ENCODE results near the gene MAP4K3. TPM values are rescaled to one million over a fixed set of nuclear protein-coding genes. Genes with fewer than 3 reads are reported as not detected.
A peak's percentile ranks its signal among the peaks of the same experiment; 100 is the strongest.

The MAP4K3 gene
- total RNA-seq, 1 experiment from 2014 or later: 73.1 TPM

DNA sequence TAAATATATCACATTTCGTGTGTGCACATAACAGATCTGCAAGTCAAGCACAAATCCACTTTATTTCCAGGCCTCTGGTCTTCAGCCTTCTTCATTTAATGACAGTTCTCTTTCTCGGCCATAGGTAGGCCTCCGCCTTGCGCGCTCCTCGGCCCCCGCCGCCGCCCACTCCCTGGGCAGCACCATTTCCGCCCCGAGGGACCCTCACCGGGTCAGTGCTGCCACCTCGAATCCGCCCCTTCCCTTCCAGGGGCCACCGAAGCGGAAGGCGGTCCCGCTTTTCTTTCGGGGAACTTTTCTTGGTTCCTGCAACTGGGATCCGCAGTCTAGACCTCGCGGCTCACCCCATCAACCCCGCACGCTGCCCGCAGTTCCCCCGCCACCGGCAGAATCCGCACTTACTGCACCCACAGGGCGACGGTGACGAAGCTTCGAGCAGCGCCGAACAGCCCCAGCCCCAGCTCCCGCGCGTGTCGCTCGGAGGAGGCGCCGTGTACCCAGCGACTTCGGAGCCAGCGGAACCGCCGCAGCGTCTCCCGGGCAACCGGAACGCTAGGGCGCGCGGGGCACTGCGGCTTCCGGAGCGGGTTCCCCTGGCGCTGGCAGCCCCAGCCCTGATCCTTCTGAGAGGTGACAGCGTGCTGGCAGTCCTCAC is 193.5 kb downstream of the MAP4K3 start, which contains the start of gene CDKL4:
Gene CDKL4, minus strand, starts transcription at position 502 of the 655 bp plus-strand sequence.
- no peak for DNase-seq (ENCODE audit: low read depth, low spot score)
- in situ Hi-C loops (cut with HindIII; ENCODE audit: low pct_unique_long_range_greater_than_20kb, low sequenced_read_pairs): no loop called here

DNA sequence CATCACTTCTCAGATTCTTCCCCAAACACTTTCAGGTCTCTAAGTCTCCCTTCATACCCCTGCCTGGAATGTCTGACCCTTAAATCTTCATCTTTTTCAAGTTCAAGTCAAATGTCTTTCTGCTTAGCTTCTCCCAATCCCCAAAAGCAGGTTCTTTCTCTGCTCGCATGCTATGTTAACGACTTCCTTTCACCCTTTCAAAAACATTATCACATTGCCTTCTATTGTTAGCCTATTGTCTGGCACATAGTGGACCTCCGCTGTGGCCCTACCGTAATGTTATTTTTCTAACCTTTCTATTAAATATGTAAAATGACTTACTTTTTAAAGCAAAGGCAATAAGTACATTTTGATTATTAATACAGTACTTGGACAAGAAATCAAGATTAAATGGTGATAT is 195.5 kb downstream of the MAP4K3 start:
- DNase-seq (ENCODE audit: low read depth, low spot score): no peak
- in situ Hi-C loops (cut with HindIII; ENCODE audit: low pct_unique_long_range_greater_than_20kb, low sequenced_read_pairs): no loop called here

GRCh38 chr2:39240758-39241157 is 196.3 kb downstream of the MAP4K3 start:
- in situ Hi-C loops (cut with HindIII; ENCODE audit: low pct_unique_long_range_greater_than_20kb, low sequenced_read_pairs): no loop called here
- DNase-seq (ENCODE audit: low read depth, low spot score): no peak

DNA sequence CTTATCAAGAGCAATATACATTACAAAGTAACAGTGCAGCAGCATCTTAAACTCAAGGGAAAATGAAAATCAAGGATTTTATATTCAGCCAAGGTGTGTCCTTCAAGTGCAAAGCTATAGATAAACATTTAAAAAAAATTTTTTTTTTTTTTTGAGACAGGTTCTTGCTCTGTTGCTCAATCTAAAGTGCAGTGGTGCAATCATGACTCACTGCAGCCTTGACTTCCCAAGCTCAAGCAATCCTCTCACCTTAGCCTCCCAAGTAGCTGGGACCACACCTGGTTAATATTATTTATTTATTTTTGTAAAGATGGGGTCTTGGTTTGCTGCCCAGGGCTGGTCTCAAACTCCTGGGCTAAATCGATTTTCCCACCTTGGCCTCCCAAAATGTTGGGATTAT is 202.3 kb downstream of the MAP4K3 start:
- in situ Hi-C loops (cut with HindIII; ENCODE audit: low pct_unique_long_range_greater_than_20kb, low sequenced_read_pairs): no loop called here
- no peak for DNase-seq (ENCODE audit: low read depth, low spot score)

DNA sequence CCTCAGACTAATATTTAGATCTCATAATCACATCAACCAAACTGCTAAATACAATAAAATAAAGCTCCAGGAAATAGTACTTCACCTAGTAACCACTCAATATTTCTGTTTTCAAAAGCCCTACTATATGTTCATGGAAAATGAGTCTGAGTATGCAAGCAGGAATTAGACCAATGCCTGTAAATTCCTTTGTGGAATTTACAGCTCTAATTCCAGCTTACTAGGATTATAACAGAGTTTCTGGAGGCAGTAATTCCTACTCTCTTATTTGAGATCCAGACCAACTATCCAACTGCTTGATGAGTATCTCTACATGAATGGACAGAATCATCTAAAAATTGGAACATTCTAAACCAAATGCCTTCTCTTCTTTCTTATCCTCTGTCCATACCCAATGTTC is 204.9 kb downstream of the MAP4K3 start:
- in situ Hi-C loops (cut with HindIII; ENCODE audit: low pct_unique_long_range_greater_than_20kb, low sequenced_read_pairs): no loop called here
- no peak for DNase-seq (ENCODE audit: low read depth, low spot score)

- no peak for DNase-seq (ENCODE audit: low read depth, low spot score)
- in situ Hi-C loops (cut with HindIII; ENCODE audit: low pct_unique_long_range_greater_than_20kb, low sequenced_read_pairs): no loop called here
These were observed 208.5 kb downstream of the MAP4K3 start for GRCh38 chr2:39228413-39229209.

- in situ Hi-C loops (cut with HindIII; ENCODE audit: low pct_unique_long_range_greater_than_20kb, low sequenced_read_pairs): no loop called here
These were observed 209.3 kb downstream of the MAP4K3 start for GRCh38 chr2:39227628-39228412.

DNA sequence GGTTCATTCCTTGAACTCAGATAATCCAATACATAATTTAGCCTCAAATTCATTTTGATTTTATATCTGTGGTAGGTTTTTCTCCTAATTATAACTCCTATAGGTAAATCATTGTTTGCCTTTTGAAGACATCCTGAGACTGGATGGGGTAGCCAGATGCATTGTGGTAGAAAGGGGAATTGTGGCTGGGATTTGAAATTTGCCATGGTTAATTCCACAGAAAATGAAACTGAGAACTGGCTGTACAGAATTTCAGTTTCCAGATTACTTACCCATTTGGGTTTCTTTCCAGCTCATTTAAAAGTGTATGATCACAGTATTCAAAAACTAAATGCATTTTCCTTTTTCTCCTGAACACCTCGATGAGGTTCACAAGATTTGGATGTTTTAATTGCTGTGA is 211.5 kb downstream of the MAP4K3 start:
- in situ Hi-C loops (cut with HindIII; ENCODE audit: low pct_unique_long_range_greater_than_20kb, low sequenced_read_pairs): no loop called here
- no peak for DNase-seq (ENCODE audit: low read depth, low spot score)

More at GRCh38 chr2:39227628-39228412, 209.3 kb downstream of the MAP4K3 start:
- DNase-seq (ENCODE audit: low read depth, low spot score): peak; percentile 84

DNA sequence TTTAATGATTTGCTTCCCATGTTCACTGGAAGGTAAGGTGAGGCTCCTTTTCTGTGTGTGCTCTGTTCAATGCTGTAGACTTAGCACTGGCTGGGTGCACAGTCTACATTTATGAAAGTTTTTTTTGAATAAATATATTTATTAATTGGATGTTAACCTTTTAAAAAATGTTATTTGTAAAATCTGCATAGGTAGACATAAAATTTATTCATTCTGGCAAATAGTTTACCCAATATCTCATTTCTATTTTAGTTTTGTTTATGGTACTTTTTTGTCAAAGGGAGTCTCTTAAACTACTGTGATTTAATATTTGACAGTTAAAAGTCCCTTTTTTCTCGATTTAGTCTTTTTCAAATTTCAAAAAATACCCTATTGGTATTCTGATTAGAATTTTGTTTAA is 213.2 kb downstream of the MAP4K3 start:
- in situ Hi-C loops (cut with HindIII; ENCODE audit: low pct_unique_long_range_greater_than_20kb, low sequenced_read_pairs): loop anchor here (25.0 kb wide), 1 partner anchor 162 kb away; no protein-coding TSS in a partner anchor
- DNase-seq (ENCODE audit: low read depth, low spot score): no peak

GRCh38 chr2:39221459-39221858 is 215.6 kb downstream of the MAP4K3 start:
- in situ Hi-C loops (cut with HindIII; ENCODE audit: low pct_unique_long_range_greater_than_20kb, low sequenced_read_pairs): loop anchor here (25.0 kb wide), 1 partner anchor 159 kb away; no protein-coding TSS in a partner anchor
- DNase-seq (ENCODE audit: low read depth, low spot score): no peak

GRCh38 chr2:39220136-39220535 is 216.9 kb downstream of the MAP4K3 start:
- in situ Hi-C loops (cut with HindIII; ENCODE audit: low pct_unique_long_range_greater_than_20kb, low sequenced_read_pairs): loop anchor here (25.0 kb wide), 1 partner anchor 158 kb away; no protein-coding TSS in a partner anchor
- no peak for DNase-seq (ENCODE audit: low read depth, low spot score)

DNA sequence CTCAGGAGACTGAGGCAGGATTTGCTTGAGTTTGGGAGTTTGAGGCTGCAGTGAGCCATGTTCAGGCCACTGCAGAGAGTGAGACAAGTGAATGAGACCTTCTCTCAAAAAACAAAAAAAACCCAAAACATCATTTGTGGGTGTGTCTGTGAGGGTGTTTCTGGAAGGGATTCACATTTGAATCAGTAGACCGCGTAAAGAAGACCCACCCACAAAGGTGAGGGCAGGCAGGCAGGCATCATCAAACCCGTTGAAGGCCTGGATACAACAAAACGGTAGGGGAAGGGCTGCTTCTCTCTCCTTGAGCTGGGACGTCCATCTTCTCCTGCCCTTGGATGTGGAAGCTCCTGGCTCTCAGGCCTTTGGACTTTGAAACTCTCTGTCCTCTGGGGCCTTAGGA is 218.7 kb downstream of the MAP4K3 start:
- in situ Hi-C loops (cut with HindIII; ENCODE audit: low pct_unique_long_range_greater_than_20kb, low sequenced_read_pairs): loop anchor here (25.0 kb wide), 1 partner anchor 156 kb away; no protein-coding TSS in a partner anchor
- no peak for DNase-seq (ENCODE audit: low read depth, low spot score)

- no peak for DNase-seq (ENCODE audit: low read depth, low spot score)
- in situ Hi-C loops (cut with HindIII; ENCODE audit: low pct_unique_long_range_greater_than_20kb, low sequenced_read_pairs): loop anchor here (25.0 kb wide), 1 partner anchor 155 kb away; no protein-coding TSS in a partner anchor
These were observed 219.9 kb downstream of the MAP4K3 start for GRCh38 chr2:39217192-39217550.

GRCh38 chr2:39216346-39217191 is 220.5 kb downstream of the MAP4K3 start:
- in situ Hi-C loops (cut with HindIII; ENCODE audit: low pct_unique_long_range_greater_than_20kb, low sequenced_read_pairs): loop anchor here (25.0 kb wide), 1 partner anchor 154 kb away; no protein-coding TSS in a partner anchor
- no peak for DNase-seq (ENCODE audit: low read depth, low spot score)

DNA sequence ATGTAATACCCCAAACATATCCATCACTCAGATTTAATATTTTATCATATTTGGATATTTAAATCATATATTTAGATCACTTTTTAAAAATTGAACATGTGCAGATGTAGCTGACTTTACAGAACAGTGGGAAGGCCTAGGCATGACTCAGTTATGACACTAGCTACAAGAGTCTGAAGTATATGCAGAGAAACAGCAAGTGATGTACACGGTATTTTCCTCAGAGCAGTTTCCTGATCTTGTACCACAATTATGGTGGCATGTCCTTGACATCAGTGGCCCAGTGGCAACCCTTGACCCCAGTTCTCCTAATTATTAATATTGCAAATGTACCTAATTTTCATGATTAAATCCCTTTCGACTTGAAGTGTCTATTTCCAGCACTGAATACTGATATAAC is 221.5 kb downstream of the MAP4K3 start:
- in situ Hi-C loops (cut with HindIII; ENCODE audit: low pct_unique_long_range_greater_than_20kb, low sequenced_read_pairs): loop anchor here (25.0 kb wide), 1 partner anchor 153 kb away; no protein-coding TSS in a partner anchor
- no peak for DNase-seq (ENCODE audit: low read depth, low spot score)

GRCh38 chr2:39213015-39213414 is 224.1 kb downstream of the MAP4K3 start:
- no peak for DNase-seq (ENCODE audit: low read depth, low spot score)
- in situ Hi-C loops (cut with HindIII; ENCODE audit: low pct_unique_long_range_greater_than_20kb, low sequenced_read_pairs): loop anchor here (25.0 kb wide), 1 partner anchor 151 kb away; no protein-coding TSS in a partner anchor

- DNase-seq (ENCODE audit: low read depth, low spot score): no peak
- in situ Hi-C loops (cut with HindIII; ENCODE audit: low pct_unique_long_range_greater_than_20kb, low sequenced_read_pairs): loop anchor here (25.0 kb wide), 1 partner anchor 149 kb away; no protein-coding TSS in a partner anchor
These were observed 226.2 kb downstream of the MAP4K3 start for GRCh38 chr2:39210846-39211245.

Measured in SK-MEL-5 (cell line).